Endothelial cell of umbilical vein (primary cell): Measurements from ENCODE around the gene TMEM132E. TPM values are rescaled to one million over a fixed set of nuclear protein-coding genes. Genes with fewer than 3 reads are reported as not detected.

ENCODE experiments used
- BruUV-seq: library from RNA; stranded (reverse); fragments of 400-500 nt; replicated peaks from 2 replicates; lab custom pipeline; 2021; lab: Mats Ljungman, UMichigan
- CTCF ChIA-PET: fragments of 300-600, 350-600 bp; sonication (Branson Sonifier 250); formaldehyde crosslinking; loops from one replicate; lab custom pipeline; 2021; ENCODE audit warnings: antibody characterized with exemption, inconsistent platforms; lab: Charles Lee
- POLR2A ChIA-PET: fragments of 300-600, 350-600 bp; sonication (Branson Sonifier 250); formaldehyde crosslinking; loops from one replicate; lab custom pipeline; 2021; ENCODE audit warnings: antibody characterized with exemption, inconsistent platforms; lab: Charles Lee
- DNase-seq: peaks from one replicate; pipeline ENCODE4 v3.0.0-alpha.2; 2011; ENCODE audit warnings: low read depth, low spot score
- FAIRE-seq: peaks from 2 replicates; lab custom pipeline; 2011; peaks lifted over from hg19 to GRCh38; lab: Jason Lieb, UNC
- H2AFZ ChIP-seq: 2 replicates; pipeline ENCODE4 v1.6.0; 2012; ENCODE audit warnings: low read depth, low read length, control low read depth, inconsistent platforms
- H3K27ac ChIP-seq: 2 replicates; pipeline ENCODE4 v1.5.1; 2011; ENCODE audit warnings: low read depth, mild to moderate bottlenecking, control low read depth, low read length, moderate library complexity; ENCODE audit not compliant: insufficient read depth
- H3K27me3 ChIP-seq, 2 experiments: 2 replicates each; pipeline versions ENCODE4 v1.6.0 to v1.6.1; 2011; ENCODE audit warnings: low read length in 2 of 2, mixed read lengths in 1 of 2; ENCODE audit not compliant: control insufficient read depth in 2 of 2, insufficient read depth in 2 of 2
- H3K36me3 ChIP-seq, 2 experiments: 2 replicates in 1 of 2; 3 replicates in 1 of 2; pipeline ENCODE4 v1.5.1; 2011; ENCODE audit warnings: low read length in 2 of 2, mild to moderate bottlenecking in 1 of 2, moderate library complexity in 1 of 2; ENCODE audit not compliant: control insufficient read depth in 2 of 2, insufficient read depth in 2 of 2; ENCODE audit errors: extremely low read depth in 1 of 2
- H3K4me1 ChIP-seq: 3 replicates; pipeline ENCODE4 v1.5.1; 2011; ENCODE audit warnings: mild to moderate bottlenecking, low read length; ENCODE audit not compliant: control insufficient read depth, insufficient read depth; ENCODE audit errors: extremely low read depth
- H3K4me2 ChIP-seq: 2 replicates; pipeline ENCODE4 v1.6.1; 2011; ENCODE audit warnings: low read length, control low read depth, mixed read lengths; ENCODE audit not compliant: insufficient read depth
- H3K4me3 ChIP-seq, 3 experiments: fragments of 200-600 bp in 1 of 3; sonication (generic), shearing (Covaris generic) in 1 of 3; replicated peaks in 1 of 3; 2 replicates each; pipeline ENCODE4 v1.5.1; 2011 to 2016; ENCODE audit warnings: control low read depth in 3 of 3, low read length in 3 of 3, mild to moderate bottlenecking in 2 of 3, inconsistent platforms in 1 of 3, low read depth in 1 of 3, moderate library complexity in 1 of 3; ENCODE audit not compliant: insufficient read depth in 1 of 3
- H3K79me2 ChIP-seq: 2 replicates; pipeline ENCODE4 v1.6.0; 2012; ENCODE audit warnings: low read length, inconsistent platforms; ENCODE audit not compliant: control insufficient read depth, insufficient read depth
- H3K9ac ChIP-seq: replicated peaks from 2 replicates; pipeline ENCODE3; 2011; ENCODE audit warnings: low read length, control low read depth; ENCODE audit not compliant: insufficient read depth; ENCODE audit errors: extremely low read depth
- H3K9me1 ChIP-seq: replicated peaks from 3 replicates; pipeline ENCODE4 v1.6.0; 2011; ENCODE audit warnings: mild to moderate bottlenecking, low read length; ENCODE audit not compliant: control insufficient read depth, insufficient read depth; ENCODE audit errors: extremely low read depth
- H3K9me3 ChIP-seq: replicated peaks from 2 replicates; pipeline ENCODE4 v1.5.1; 2012; ENCODE audit warnings: low read length, inconsistent platforms; ENCODE audit not compliant: control insufficient read depth, insufficient read depth
- H4K20me1 ChIP-seq: replicated peaks from 2 replicates; pipeline ENCODE3; 2011; ENCODE audit warnings: mild to moderate bottlenecking, low read length; ENCODE audit not compliant: control insufficient read depth, insufficient read depth; ENCODE audit errors: extremely low read depth
- EZH2 ChIP-seq: IDR thresholded peaks from 2 replicates; pipeline ENCODE4 v1.6.1; 2012; ENCODE audit warnings: borderline replicate concordance, low read depth, mild to moderate bottlenecking, moderate library complexity, low read length, inconsistent platforms; ENCODE audit not compliant: severe bottlenecking
- FOS ChIP-seq: IDR thresholded peaks from 2 replicates; pipeline ENCODE4 v1.6.1; 2011; ENCODE audit warnings: mild to moderate bottlenecking, low read length, moderate library complexity, borderline replicate concordance; ENCODE audit not compliant: insufficient read depth
- GATA2 ChIP-seq: IDR thresholded peaks from 2 replicates; pipeline ENCODE4 v1.7.0; 2011; ENCODE audit warnings: low read depth, mild to moderate bottlenecking, moderate library complexity, mixed read lengths, low read length; ENCODE audit not compliant: insufficient read length, insufficient read depth
- JUN ChIP-seq: IDR thresholded peaks from 2 replicates; pipeline ENCODE4 v1.6.1; 2011; ENCODE audit warnings: borderline replicate concordance, low read depth; ENCODE audit not compliant: insufficient read length, insufficient read depth
- MYC ChIP-seq: IDR thresholded peaks from one replicate; pipeline ENCODE4 v1.6.1; 2011; ENCODE audit warnings: mild to moderate bottlenecking, low read depth, low read length
- POLR2A ChIP-seq: IDR thresholded peaks from 2 replicates; pipeline ENCODE4 v1.6.1; 2012; ENCODE audit warnings: low read depth, mild to moderate bottlenecking, control low read depth, low read length
- POLR2AphosphoS5 ChIP-seq: IDR thresholded peaks from 2 replicates; pipeline ENCODE4 v1.6.1; 2012; ENCODE audit warnings: low read depth, mild to moderate bottlenecking, control low read depth, low read length, moderate library complexity; ENCODE audit not compliant: insufficient read depth
- dilution Hi-C: fragments of 300-500 bp; cut with MboI; formaldehyde crosslinking; loops from one replicate; pipeline ENCODE4 v1.15.0; 2019; ENCODE audit warnings: low sequenced_read_pairs; ENCODE audit not compliant: extremely low pct_ligation_motif_present
- intact Hi-C: fragments of 100-400 bp; cut with micrococcal nuclease; formaldehyde crosslinking; loops from one replicate; pipeline ENCODE4 v1.10.0; 2022
- polyA plus RNA-seq, 4 experiments: library from polyadenylated mRNA; depleted of rRNA in 3 of 4; stranded (reverse) in 3 of 4; unstranded in 1 of 4; fragments of >200 nt; gene quantifications; 2 replicates each; pipeline versions ENCODE4 v1.2.1 to v1.2.3, GENCODE V29; 2011 to 2012; ENCODE audit warnings: missing spikeins in 1 of 4
- total RNA-seq: library from RNA; stranded (reverse); gene quantifications from 2 replicates; pipeline ENCODE4 v1.2.3, GENCODE V29; 2021
- TF ChIP-seq, protein P1 (sequence below): IDR thresholded peaks from 2 replicates; pipeline ENCODE4 v1.6.1; 2011; ENCODE audit not compliant: insufficient read depth, insufficient read length
- TF ChIP-seq, protein P2 (sequence below), 2 donors: IDR thresholded peaks; 1 replicate in 1 of 2; 2 replicates in 1 of 2; pipeline ENCODE4 v1.5.1; 2011; ENCODE audit warnings: low read length in 2 of 2, mild to moderate bottlenecking in 2 of 2, moderate library complexity in 2 of 2, control low read depth in 1 of 2, inconsistent platforms in 1 of 2, low read depth in 1 of 2; ENCODE audit not compliant: insufficient read depth in 1 of 2; ENCODE audit errors: extremely low read depth in 1 of 2

TMEM132E gene
- total and polyA plus RNA-seq, 2 donors (not counting 3 experiments of a cell fraction or from before 2014, with no cell fraction given), result not detected

DNA sequence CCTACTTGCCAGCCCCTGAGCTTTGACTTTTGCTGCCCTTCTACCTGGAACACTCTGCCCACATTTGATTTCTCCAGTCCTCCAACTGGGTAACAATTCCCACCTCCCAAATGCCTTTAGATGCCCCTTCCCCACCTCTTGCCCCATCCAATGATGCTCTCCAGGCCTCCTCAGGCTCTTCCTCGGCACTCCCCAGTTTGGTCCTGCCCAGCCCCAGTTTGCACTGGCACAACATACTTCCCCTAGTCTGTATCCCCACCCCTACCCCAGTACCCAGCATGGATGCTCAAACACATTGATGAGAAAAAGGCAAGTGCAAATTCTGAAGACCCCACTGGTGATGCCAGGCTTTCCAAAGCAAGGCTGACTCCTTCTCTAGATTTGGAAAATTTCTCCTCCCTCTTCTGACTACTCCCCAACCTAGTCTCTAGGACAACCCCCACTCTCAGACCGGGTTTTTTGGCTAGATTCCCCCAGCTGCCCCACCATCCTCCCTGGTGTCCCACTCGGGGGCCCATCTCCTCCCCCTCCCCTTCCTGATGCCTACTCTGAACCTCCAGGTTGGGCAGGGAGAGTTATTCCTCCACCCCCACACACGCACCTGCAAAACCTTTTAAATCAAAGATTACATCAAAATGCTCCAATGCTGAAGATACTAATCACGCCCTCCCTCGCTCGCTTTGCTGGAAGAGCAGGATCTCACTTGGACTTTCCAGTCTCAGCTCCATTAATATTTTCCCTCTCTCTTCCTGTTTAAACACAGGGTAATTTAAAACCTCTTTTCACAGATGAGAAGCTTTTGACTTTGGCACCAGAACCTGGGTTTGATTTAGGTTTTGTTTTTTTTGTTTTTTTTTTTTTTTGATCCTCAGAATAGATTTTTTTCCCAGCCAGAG is 94.9 kb downstream of the TMEM132E start:
- Histone ChIP-seq H3K9me3 (no peaks in the 10 kb centered on the region), H3K4me2 (no peak overlapping the region), H4K20me1 (no peaks in the 10 kb centered on the region), H3K4me1 (no peaks in the 10 kb centered on the region), H3K4me3 (no peak overlapping the region), H3K36me3 (no peaks in the 10 kb centered on the region), H3K9ac (no peak overlapping the region), H3K27me3 (no peaks in the 10 kb centered on the region), H3K27ac (no peak overlapping the region), H3K79me2 (no peaks in the 10 kb centered on the region), H3K9me1 (no peaks in the 10 kb centered on the region), H2AFZ (no peak overlapping the region)
- no peak for FAIRE-seq
- dilution Hi-C loops (no loop called here), intact Hi-C loops (loop anchor here (2.0 kb wide), 1 partner anchor 27 kb away; no protein-coding TSS in a partner anchor)
- POLR2A ChIA-PET, result no interaction called here
- CTCF ChIA-PET, result no interaction called here
- no TSS peak for BruUV-seq
- TF ChIP-seq, protein P1, sequence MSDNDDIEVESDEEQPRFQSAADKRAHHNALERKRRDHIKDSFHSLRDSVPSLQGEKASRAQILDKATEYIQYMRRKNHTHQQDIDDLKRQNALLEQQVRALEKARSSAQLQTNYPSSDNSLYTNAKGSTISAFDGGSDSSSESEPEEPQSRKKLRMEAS, result no peak
- TF ChIP-seq, protein P2, sequence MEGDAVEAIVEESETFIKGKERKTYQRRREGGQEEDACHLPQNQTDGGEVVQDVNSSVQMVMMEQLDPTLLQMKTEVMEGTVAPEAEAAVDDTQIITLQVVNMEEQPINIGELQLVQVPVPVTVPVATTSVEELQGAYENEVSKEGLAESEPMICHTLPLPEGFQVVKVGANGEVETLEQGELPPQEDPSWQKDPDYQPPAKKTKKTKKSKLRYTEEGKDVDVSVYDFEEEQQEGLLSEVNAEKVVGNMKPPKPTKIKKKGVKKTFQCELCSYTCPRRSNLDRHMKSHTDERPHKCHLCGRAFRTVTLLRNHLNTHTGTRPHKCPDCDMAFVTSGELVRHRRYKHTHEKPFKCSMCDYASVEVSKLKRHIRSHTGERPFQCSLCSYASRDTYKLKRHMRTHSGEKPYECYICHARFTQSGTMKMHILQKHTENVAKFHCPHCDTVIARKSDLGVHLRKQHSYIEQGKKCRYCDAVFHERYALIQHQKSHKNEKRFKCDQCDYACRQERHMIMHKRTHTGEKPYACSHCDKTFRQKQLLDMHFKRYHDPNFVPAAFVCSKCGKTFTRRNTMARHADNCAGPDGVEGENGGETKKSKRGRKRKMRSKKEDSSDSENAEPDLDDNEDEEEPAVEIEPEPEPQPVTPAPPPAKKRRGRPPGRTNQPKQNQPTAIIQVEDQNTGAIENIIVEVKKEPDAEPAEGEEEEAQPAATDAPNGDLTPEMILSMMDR (IDR thresholded peaks at IDR 0.05; ENCODE audit: extremely low read depth in 1 of 2, insufficient read depth in 1 of 2, low read depth in 1 of 2, low read length in 2 of 2), result no peak
- TF ChIP-seq MYC (no peak), GATA2 (no peak), POLR2AphosphoS5 (no peak), POLR2A (no peak), JUN (no peak), FOS (no peak), EZH2 (no peak)
- DNase-seq, result no peak
